COLO668 (cell line): Measurements from ENCODE around the gene CENPP.

Source experiments
- DNase-seq: peaks from one replicate; lab custom pipeline; 2025; ENCODE audit not compliant: unreplicated experiment; lab: John Stamatoyannopoulos, UW

The CENPP gene

GRCh38 chr9:92503156-92503555 is 177.4 kb downstream of the CENPP start:
- no peak for DNase-seq

- no peak for DNase-seq
Measured at GRCh38 chr9:92504881-92505280, 179.1 kb downstream of the CENPP start.

- DNase-seq, result no peak
Measured at GRCh38 chr9:92506184-92506857, 180.6 kb downstream of the CENPP start.

GRCh38 chr9:92507005-92507404 is 181.3 kb downstream of the CENPP start:
- DNase-seq, result no peak

GRCh38 chr9:92507496-92507895 is 181.7 kb downstream of the CENPP start:
- no peak for DNase-seq

- no peak for DNase-seq
Measured at GRCh38 chr9:92508018-92508820, 182.5 kb downstream of the CENPP start.

GRCh38 chr9:92509050-92509449 is 183.3 kb downstream of the CENPP start:
- DNase-seq, result no peak

- DNase-seq, result no peak
Measured at GRCh38 chr9:92510747-92511146, 185.0 kb downstream of the CENPP start.

GRCh38 chr9:92512622-92513021 is 186.9 kb downstream of the CENPP start:
- DNase-seq, result no peak

GRCh38 chr9:92513349-92513748 is 187.6 kb downstream of the CENPP start:
- no peak for DNase-seq

GRCh38 chr9:92514635-92515034 is 188.9 kb downstream of the CENPP start:
- no peak for DNase-seq

GRCh38 chr9:92516521-92516920 is 190.8 kb downstream of the CENPP start:
- no peak for DNase-seq

- DNase-seq, result no peak
Measured at GRCh38 chr9:92517046-92517445, 191.3 kb downstream of the CENPP start.

GRCh38 chr9:92518199-92518598 is 192.4 kb downstream of the CENPP start:
- DNase-seq, result no peak

- no peak for DNase-seq
Measured at GRCh38 chr9:92520837-92521236, 195.1 kb downstream of the CENPP start.

GRCh38 chr9:92522983-92523970 is 197.5 kb downstream of the CENPP start:
- DNase-seq, result no peak

GRCh38 chr9:92524881-92525280 is 199.1 kb downstream of the CENPP start:
- no peak for DNase-seq

GRCh38 chr9:92525306-92525705 is 199.6 kb downstream of the CENPP start:
- no peak for DNase-seq

- DNase-seq, result no peak
Measured at GRCh38 chr9:92527291-92527828, 201.6 kb downstream of the CENPP start.

GRCh38 chr9:92527832-92528521 is 202.2 kb downstream of the CENPP start:
- DNase-seq, result no peak

GRCh38 chr9:92528522-92528849 is 202.7 kb downstream of the CENPP start:
- DNase-seq, result no peak
